ENCODE results near the gene RSRP1. TPM values are rescaled to one million over a fixed set of nuclear protein-coding genes. Genes with fewer than 3 reads are reported as not detected.

Gene RSRP1
- total RNA-seq, 1 experiment from 2014 or later = 82.9 TPM

DNA sequence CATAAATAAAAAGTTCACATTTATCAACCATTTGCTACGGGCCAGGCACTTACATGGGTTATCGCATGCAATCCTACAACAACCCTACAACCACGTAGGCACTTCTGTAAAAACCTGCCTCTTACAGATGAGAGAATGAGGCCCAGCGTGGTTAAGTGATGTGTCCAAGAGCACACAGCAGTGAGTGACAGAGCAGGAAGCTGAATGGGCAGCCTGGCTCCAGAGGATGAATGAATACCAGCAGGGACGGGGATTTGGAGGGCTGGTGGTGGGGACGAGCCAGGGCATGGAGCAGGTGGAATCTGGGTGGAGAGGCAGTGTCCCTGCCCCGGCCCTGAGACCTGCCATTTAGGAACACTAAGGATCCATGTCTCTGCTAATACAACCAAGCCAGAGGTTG lies 50.4 kb downstream of the RSRP1 start:
- Histone ChIP-seq H3K9ac (ENCODE audit: low read length) (no peak overlapping the region), H3K9me3 (ENCODE audit: control insufficient read depth in 1 of 2, insufficient read depth in 1 of 2, low read depth in 1 of 2, low read length in 2 of 2) (no peaks in the 10 kb centered on the region), H3K36me3 (ENCODE audit: control insufficient read depth in 1 of 2, insufficient read depth in 2 of 2, low read length in 2 of 2) (no peaks in the 10 kb centered on the region), H3K27me3 (ENCODE audit: insufficient read depth, low read length) (no peaks in the 10 kb centered on the region), H3K4me3 (replicated peaks in 1 of 2; ENCODE audit: low read depth in 1 of 2, low read length in 2 of 2) (no peak overlapping the region), H2AFZ (ENCODE audit: low read depth, low read length, poor library complexity, severe bottlenecking) (no peak overlapping the region), H3K4me2 (ENCODE audit: low read length) (no peak overlapping the region), H3K79me2 (ENCODE audit: insufficient read depth, low read length) (no peaks in the 10 kb centered on the region), H4K20me1 (ENCODE audit: insufficient read depth) (no peaks in the 10 kb centered on the region), H3K4me1 (ENCODE audit: control insufficient read depth in 1 of 2, insufficient read depth in 2 of 2, low read length in 2 of 2) (peaks cover 0 to 6% of the 10 kb centered on the region in 2 experiments; a peak in 1 of 4 replicates), H3K27ac (ENCODE audit: low read depth, low read length) (no peak overlapping the region), H3K9me2 (ENCODE audit: insufficient read depth) (no peaks in the 10 kb centered on the region)
- no TSS peak for BruUV-seq (replicated peaks)
- TF ChIP-seq ATF3 (IDR thresholded peaks at IDR 0.05) (no peak), CEBPB (IDR thresholded peaks at IDR 0.05; ENCODE audit: low read depth) (no peak), EZH2 (IDR thresholded peaks at IDR 0.05) (no peak), POLR2A (IDR thresholded peaks at IDR 0.05; ENCODE audit: borderline replicate concordance, extremely low read depth, insufficient read depth, insufficient read length) (no peak), REST (IDR thresholded peaks at IDR 0.05; ENCODE audit: low read depth) (no peak), CTCF (IDR thresholded peaks at IDR 0.05 in 2 of 3, conservative IDR thresholded peaks at IDR 0.05 in 1 of 3; ENCODE audit: borderline replicate concordance in 1 of 3, insufficient read depth in 1 of 3, low read depth in 2 of 3, low read length in 2 of 3) (no peak), ELF1 (IDR thresholded peaks at IDR 0.05; ENCODE audit: borderline replicate concordance, low read depth) (no peak), SIN3A (IDR thresholded peaks at IDR 0.05; ENCODE audit: low read depth) (no peak), FOSL1 (IDR thresholded peaks at IDR 0.05; ENCODE audit: low read depth) (no peak), EZH2phosphoT487 (IDR thresholded peaks at IDR 0.05; ENCODE audit: borderline replicate concordance) (no peak), JUND (IDR thresholded peaks at IDR 0.05) (no peak), ZNF274 (IDR thresholded peaks at IDR 0.05; ENCODE audit: low read depth, low read length) (no peak), SP1 (IDR thresholded peaks at IDR 0.05; ENCODE audit: low read depth) (no peak), POLR2AphosphoS5 (IDR thresholded peaks at IDR 0.05; ENCODE audit: low read depth, low read length) (no peak), EGR1 (IDR thresholded peaks at IDR 0.05; ENCODE audit: low read depth) (no peak), ZFX (IDR thresholded peaks at IDR 0.05) (no peak)
- TF ChIP-seq, protein P1, sequence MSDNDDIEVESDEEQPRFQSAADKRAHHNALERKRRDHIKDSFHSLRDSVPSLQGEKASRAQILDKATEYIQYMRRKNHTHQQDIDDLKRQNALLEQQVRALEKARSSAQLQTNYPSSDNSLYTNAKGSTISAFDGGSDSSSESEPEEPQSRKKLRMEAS (IDR thresholded peaks at IDR 0.05) = no peak
- DNase-seq (ENCODE audit: low read depth, low spot score) (no peak), ATAC-seq (no peak)
- CTCF ChIA-PET = no interaction called here
- RAD21 ChIA-PET (ENCODE audit: low non-redundant PET in 1 of 2, low total read pairs in 2 of 2, uncharacterized antibody in 2 of 2, unreplicated experiment in 2 of 2) = no interaction called here
- intact Hi-C loops (cut with micrococcal nuclease) = no loop called here
- POLR2A ChIA-PET = no interaction called here
